GM23338 (cell line): ENCODE data around the gene EYS. TPM values are rescaled to one million over a fixed set of nuclear protein-coding genes. Genes with fewer than 3 reads are reported as not detected.
A peak's percentile ranks its signal among the peaks of the same experiment; 100 is the strongest.

Source experiments
- ATAC-seq: fragments of 200-7000 bp; cut with Tn5 transposase; 3 replicates; pipeline ENCODE4 v1.9.1; 2020
- DNase-seq: peaks from one replicate; pipeline ENCODE4 v3.0.0-alpha.2; 2015; ENCODE audit warnings: low spot score
- H2AFZ ChIP-seq: fragments of 200-600 bp; sonication (generic); 2 replicates; pipeline ENCODE4 v1.8.0; 2016; ENCODE audit warnings: antibody characterized with exemption, mild to moderate bottlenecking, moderate library complexity
- H3F3A ChIP-seq: fragments of 200-600 bp; sonication (generic); replicated peaks from 2 replicates; pipeline ENCODE4 v1.8.0; 2017; ENCODE audit warnings: antibody characterized with exemption, mixed run types, low read depth
- H3K27ac ChIP-seq: fragments of 200-600 bp; sonication (generic); 2 replicates; pipeline ENCODE4 v1.6.1; 2016; ENCODE audit warnings: low read depth
- H3K27me3 ChIP-seq: fragments of 200-600 bp; sonication (generic); 2 replicates; pipeline ENCODE4 v1.8.0; 2016; ENCODE audit warnings: mild to moderate bottlenecking, mixed run types, moderate library complexity; ENCODE audit not compliant: insufficient read depth
- H3K36me3 ChIP-seq: fragments of 200-600 bp; sonication (generic); 2 replicates; pipeline ENCODE4 v1.8.0; 2016; ENCODE audit warnings: mild to moderate bottlenecking; ENCODE audit not compliant: insufficient read depth
- H3K4me1 ChIP-seq: fragments of 200-600 bp; sonication (generic); 2 replicates; pipeline ENCODE4 v1.8.0; 2016; ENCODE audit warnings: mild to moderate bottlenecking, moderate library complexity; ENCODE audit not compliant: insufficient read depth
- H3K4me2 ChIP-seq: fragments of 200-600 bp; sonication (generic); 2 replicates; pipeline ENCODE4 v1.7.1; 2017; ENCODE audit warnings: mixed run types
- H3K4me3 ChIP-seq: fragments of 200-600 bp; sonication (generic); 2 replicates; pipeline ENCODE4 v1.6.1; 2016; ENCODE audit warnings: mixed run types
- H3K79me2 ChIP-seq: fragments of 200-600 bp; sonication (generic); replicated peaks from 2 replicates; pipeline ENCODE4 v1.8.0; 2017; ENCODE audit warnings: mild to moderate bottlenecking; ENCODE audit not compliant: insufficient read depth
- H3K9me2 ChIP-seq: fragments of 200-600 bp; sonication (generic); 2 replicates; pipeline ENCODE4 v1.8.0; 2017; ENCODE audit not compliant: insufficient read depth
- H4K20me1 ChIP-seq: fragments of 200-600 bp; sonication (generic); replicated peaks from 2 replicates; pipeline ENCODE4 v1.8.0; 2017; ENCODE audit warnings: mild to moderate bottlenecking; ENCODE audit not compliant: insufficient read depth
- H3K27ac Mint-ChIP-seq: 2 replicates; pipeline ENCODE4 v1.8.0; 2020; ENCODE audit warnings: inconsistent platforms, mild to moderate bottlenecking, moderate library complexity, mixed read lengths
- H3K27me3 Mint-ChIP-seq: 3 replicates; pipeline ENCODE4 v1.8.0; 2022; ENCODE audit warnings: low read depth, mild to moderate bottlenecking, moderate library complexity, mixed read lengths, inconsistent platforms; ENCODE audit not compliant: insufficient read depth, poor library complexity
- H3K36me3 Mint-ChIP-seq: 3 replicates; pipeline ENCODE4 v1.8.0; 2021; ENCODE audit warnings: low read depth, mild to moderate bottlenecking, inconsistent platforms, moderate library complexity, mixed read lengths
- H3K4me1 Mint-ChIP-seq: 3 replicates; pipeline ENCODE4 v1.8.0; 2020; ENCODE audit warnings: mild to moderate bottlenecking, inconsistent platforms, mixed read lengths
- H3K4me3 Mint-ChIP-seq: 3 replicates; pipeline ENCODE4 v1.8.0; 2021; ENCODE audit warnings: moderate library complexity, mild to moderate bottlenecking, inconsistent platforms, mixed read lengths
- H3K9me3 Mint-ChIP-seq: 3 replicates; pipeline ENCODE4 v1.8.0; 2020; ENCODE audit warnings: moderate library complexity, mild to moderate bottlenecking, inconsistent platforms, mixed read lengths
- CREB1 ChIP-seq: fragments of 250-450 bp; sonication (Bioruptor Pico); IDR thresholded peaks from 2 replicates; pipeline ENCODE4 v1.5.0; 2020; ENCODE audit warnings: low read depth, mild to moderate bottlenecking, moderate library complexity
- EZH2 ChIP-seq: fragments of 200-600 bp; sonication (generic); IDR thresholded peaks from one replicate; pipeline ENCODE4 v1.8.0; 2017; ENCODE audit warnings: antibody characterized with exemption, mild to moderate bottlenecking, low read depth; ENCODE audit not compliant: unreplicated experiment
- EZH2phosphoT487 ChIP-seq: fragments of 200-600 bp; sonication (generic); IDR thresholded peaks from one replicate; pipeline ENCODE4 v1.8.1; 2018; ENCODE audit warnings: antibody characterized with exemption; ENCODE audit not compliant: unreplicated experiment
- JUNB ChIP-seq: IDR thresholded peaks from one replicate; pipeline ENCODE4 v1.6.1; 2016; ENCODE audit warnings: antibody characterized with exemption; ENCODE audit not compliant: unreplicated experiment
- NANOG ChIP-seq: IDR thresholded peaks from 2 replicates; pipeline ENCODE4 v1.6.1; 2016; ENCODE audit warnings: antibody characterized with exemption, borderline replicate concordance
- POLR2AphosphoS5 ChIP-seq: IDR thresholded peaks from 2 replicates; pipeline ENCODE4 v1.6.1; 2016; ENCODE audit warnings: antibody characterized with exemption, low read depth
- STAT1 ChIP-seq: IDR thresholded peaks from one replicate; pipeline ENCODE4 v1.6.1; 2016; ENCODE audit warnings: antibody characterized with exemption; ENCODE audit not compliant: unreplicated experiment
- ZNF114 ChIP-seq: fragments of 250-450 bp; sonication (Bioruptor Pico); IDR thresholded peaks from 2 replicates; pipeline ENCODE4 v1.5.0; 2020; ENCODE audit warnings: mild to moderate bottlenecking, moderate library complexity
- ZNF331 ChIP-seq: fragments of 250-450 bp; sonication (Bioruptor Pico); IDR thresholded peaks from 2 replicates; pipeline ENCODE4 v1.5.0; 2020; ENCODE audit warnings: low read depth, mild to moderate bottlenecking, moderate library complexity
- polyA plus RNA-seq: library from polyadenylated mRNA; unstranded; fragments of >200 nt; fragmentation: Nextera tagmentation; extraction: Ambion mirVana; gene quantifications from 2 replicates; pipeline ENCODE4 v1.2.1, GENCODE V29; 2016
- total RNA-seq: library from RNA; depleted of rRNA; stranded (reverse); fragments of >200 nt; shearing (Covaris generic); gene quantifications from 2 replicates; pipeline ENCODE4 v1.2.3, GENCODE V29; 2014
- TF ChIP-seq, protein P1 (sequence below), 2 experiments: fragments of 200-600 bp in 1 of 2; sonication (generic) in 1 of 2; conservative IDR thresholded peaks; 2 replicates each; pipeline versions ENCODE4 v1.5.1 to v1.6.1; 2016 to 2017; ENCODE audit warnings: antibody characterized with exemption in 2 of 2, low read depth in 2 of 2, mild to moderate bottlenecking in 2 of 2, moderate library complexity in 1 of 2
- TF ChIP-seq, protein P2 (sequence below): IDR thresholded peaks from one replicate; pipeline ENCODE4 v1.6.1; 2018; ENCODE audit warnings: antibody characterized with exemption; ENCODE audit not compliant: unreplicated experiment
- TF ChIP-seq, protein P3 (sequence below): IDR thresholded peaks from 2 replicates; pipeline ENCODE4 v1.6.1; 2016; ENCODE audit warnings: antibody characterized with exemption
- TF ChIP-seq, protein P4 (sequence below): fragments of 250-450 bp; sonication (Bioruptor Pico); IDR thresholded peaks from 2 replicates; pipeline ENCODE4 v1.5.0; 2020; ENCODE audit warnings: mild to moderate bottlenecking, moderate library complexity

The EYS gene
- total and polyA plus RNA-seq, 2 experiments from 2014 or later: 0.38 to 0.52 TPM

DNA sequence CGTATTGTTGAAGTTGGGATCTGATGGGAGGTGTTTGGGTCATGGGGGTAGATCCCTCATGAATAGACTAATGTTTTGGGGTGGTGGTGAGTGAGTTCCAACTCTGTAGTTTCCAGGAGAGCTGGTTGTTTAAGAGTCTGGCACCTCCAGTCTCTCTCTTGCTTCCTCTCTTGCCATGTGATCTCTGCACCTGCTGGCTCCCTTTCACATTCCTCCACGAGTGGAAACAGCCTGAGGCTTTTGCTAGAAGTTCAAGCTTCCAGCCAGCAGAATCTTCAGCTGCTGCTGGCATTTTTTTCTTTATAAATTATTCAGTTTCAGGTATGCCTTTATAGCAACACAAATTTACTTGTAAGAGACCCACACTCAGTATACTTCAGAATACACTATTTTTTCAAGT, 1021.6 kb downstream of the EYS start:
- Histone ChIP-seq H3K4me3 (no peak overlapping the region), H3F3A (no peaks in the 10 kb centered on the region), H3K4me2 (no peak overlapping the region), H2AFZ (no peak overlapping the region), H3K4me1 (no peaks in the 10 kb centered on the region), H3K79me2 (no peaks in the 10 kb centered on the region), H3K36me3 (no peaks in the 10 kb centered on the region), H3K9me2 (no peaks in the 10 kb centered on the region), H3K27ac (no peak overlapping the region), H3K27me3 (no peaks in the 10 kb centered on the region), H4K20me1 (no peaks in the 10 kb centered on the region)
- Mint-ChIP-seq H3K36me3 (no peaks in the 10 kb centered on the region), H3K27me3 (no peaks in the 10 kb centered on the region), H3K9me3 (peaks cover 8% of the 10 kb centered on the region; the same call in 2 of the 3 replicates), H3K4me3 (no peak overlapping the region), H3K4me1 (peaks cover 4% of the 10 kb centered on the region; the same call in 1 of the 3 replicates), H3K27ac (no peak overlapping the region; the same call in 1 of the 2 replicates)
- TF ChIP-seq ZNF331 (CRISPR knock-in tag) (no peak), CREB1 (CRISPR knock-in tag) (no peak), STAT1 (no peak), EZH2phosphoT487 (no peak), POLR2AphosphoS5 (no peak), EZH2 (no peak), ZNF114 (CRISPR knock-in tag) (no peak), JUNB (no peak), NANOG (no peak)
- TF ChIP-seq, protein P1, sequence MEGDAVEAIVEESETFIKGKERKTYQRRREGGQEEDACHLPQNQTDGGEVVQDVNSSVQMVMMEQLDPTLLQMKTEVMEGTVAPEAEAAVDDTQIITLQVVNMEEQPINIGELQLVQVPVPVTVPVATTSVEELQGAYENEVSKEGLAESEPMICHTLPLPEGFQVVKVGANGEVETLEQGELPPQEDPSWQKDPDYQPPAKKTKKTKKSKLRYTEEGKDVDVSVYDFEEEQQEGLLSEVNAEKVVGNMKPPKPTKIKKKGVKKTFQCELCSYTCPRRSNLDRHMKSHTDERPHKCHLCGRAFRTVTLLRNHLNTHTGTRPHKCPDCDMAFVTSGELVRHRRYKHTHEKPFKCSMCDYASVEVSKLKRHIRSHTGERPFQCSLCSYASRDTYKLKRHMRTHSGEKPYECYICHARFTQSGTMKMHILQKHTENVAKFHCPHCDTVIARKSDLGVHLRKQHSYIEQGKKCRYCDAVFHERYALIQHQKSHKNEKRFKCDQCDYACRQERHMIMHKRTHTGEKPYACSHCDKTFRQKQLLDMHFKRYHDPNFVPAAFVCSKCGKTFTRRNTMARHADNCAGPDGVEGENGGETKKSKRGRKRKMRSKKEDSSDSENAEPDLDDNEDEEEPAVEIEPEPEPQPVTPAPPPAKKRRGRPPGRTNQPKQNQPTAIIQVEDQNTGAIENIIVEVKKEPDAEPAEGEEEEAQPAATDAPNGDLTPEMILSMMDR (conservative IDR thresholded peaks at IDR 0.05; ENCODE audit: low read depth in 2 of 2): no peak
- TF ChIP-seq, protein P2, sequence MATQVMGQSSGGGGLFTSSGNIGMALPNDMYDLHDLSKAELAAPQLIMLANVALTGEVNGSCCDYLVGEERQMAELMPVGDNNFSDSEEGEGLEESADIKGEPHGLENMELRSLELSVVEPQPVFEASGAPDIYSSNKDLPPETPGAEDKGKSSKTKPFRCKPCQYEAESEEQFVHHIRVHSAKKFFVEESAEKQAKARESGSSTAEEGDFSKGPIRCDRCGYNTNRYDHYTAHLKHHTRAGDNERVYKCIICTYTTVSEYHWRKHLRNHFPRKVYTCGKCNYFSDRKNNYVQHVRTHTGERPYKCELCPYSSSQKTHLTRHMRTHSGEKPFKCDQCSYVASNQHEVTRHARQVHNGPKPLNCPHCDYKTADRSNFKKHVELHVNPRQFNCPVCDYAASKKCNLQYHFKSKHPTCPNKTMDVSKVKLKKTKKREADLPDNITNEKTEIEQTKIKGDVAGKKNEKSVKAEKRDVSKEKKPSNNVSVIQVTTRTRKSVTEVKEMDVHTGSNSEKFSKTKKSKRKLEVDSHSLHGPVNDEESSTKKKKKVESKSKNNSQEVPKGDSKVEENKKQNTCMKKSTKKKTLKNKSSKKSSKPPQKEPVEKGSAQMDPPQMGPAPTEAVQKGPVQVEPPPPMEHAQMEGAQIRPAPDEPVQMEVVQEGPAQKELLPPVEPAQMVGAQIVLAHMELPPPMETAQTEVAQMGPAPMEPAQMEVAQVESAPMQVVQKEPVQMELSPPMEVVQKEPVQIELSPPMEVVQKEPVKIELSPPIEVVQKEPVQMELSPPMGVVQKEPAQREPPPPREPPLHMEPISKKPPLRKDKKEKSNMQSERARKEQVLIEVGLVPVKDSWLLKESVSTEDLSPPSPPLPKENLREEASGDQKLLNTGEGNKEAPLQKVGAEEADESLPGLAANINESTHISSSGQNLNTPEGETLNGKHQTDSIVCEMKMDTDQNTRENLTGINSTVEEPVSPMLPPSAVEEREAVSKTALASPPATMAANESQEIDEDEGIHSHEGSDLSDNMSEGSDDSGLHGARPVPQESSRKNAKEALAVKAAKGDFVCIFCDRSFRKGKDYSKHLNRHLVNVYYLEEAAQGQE: no peak
- TF ChIP-seq, protein P3, sequence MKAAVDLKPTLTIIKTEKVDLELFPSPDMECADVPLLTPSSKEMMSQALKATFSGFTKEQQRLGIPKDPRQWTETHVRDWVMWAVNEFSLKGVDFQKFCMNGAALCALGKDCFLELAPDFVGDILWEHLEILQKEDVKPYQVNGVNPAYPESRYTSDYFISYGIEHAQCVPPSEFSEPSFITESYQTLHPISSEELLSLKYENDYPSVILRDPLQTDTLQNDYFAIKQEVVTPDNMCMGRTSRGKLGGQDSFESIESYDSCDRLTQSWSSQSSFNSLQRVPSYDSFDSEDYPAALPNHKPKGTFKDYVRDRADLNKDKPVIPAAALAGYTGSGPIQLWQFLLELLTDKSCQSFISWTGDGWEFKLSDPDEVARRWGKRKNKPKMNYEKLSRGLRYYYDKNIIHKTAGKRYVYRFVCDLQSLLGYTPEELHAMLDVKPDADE: no peak
- TF ChIP-seq, protein P4, sequence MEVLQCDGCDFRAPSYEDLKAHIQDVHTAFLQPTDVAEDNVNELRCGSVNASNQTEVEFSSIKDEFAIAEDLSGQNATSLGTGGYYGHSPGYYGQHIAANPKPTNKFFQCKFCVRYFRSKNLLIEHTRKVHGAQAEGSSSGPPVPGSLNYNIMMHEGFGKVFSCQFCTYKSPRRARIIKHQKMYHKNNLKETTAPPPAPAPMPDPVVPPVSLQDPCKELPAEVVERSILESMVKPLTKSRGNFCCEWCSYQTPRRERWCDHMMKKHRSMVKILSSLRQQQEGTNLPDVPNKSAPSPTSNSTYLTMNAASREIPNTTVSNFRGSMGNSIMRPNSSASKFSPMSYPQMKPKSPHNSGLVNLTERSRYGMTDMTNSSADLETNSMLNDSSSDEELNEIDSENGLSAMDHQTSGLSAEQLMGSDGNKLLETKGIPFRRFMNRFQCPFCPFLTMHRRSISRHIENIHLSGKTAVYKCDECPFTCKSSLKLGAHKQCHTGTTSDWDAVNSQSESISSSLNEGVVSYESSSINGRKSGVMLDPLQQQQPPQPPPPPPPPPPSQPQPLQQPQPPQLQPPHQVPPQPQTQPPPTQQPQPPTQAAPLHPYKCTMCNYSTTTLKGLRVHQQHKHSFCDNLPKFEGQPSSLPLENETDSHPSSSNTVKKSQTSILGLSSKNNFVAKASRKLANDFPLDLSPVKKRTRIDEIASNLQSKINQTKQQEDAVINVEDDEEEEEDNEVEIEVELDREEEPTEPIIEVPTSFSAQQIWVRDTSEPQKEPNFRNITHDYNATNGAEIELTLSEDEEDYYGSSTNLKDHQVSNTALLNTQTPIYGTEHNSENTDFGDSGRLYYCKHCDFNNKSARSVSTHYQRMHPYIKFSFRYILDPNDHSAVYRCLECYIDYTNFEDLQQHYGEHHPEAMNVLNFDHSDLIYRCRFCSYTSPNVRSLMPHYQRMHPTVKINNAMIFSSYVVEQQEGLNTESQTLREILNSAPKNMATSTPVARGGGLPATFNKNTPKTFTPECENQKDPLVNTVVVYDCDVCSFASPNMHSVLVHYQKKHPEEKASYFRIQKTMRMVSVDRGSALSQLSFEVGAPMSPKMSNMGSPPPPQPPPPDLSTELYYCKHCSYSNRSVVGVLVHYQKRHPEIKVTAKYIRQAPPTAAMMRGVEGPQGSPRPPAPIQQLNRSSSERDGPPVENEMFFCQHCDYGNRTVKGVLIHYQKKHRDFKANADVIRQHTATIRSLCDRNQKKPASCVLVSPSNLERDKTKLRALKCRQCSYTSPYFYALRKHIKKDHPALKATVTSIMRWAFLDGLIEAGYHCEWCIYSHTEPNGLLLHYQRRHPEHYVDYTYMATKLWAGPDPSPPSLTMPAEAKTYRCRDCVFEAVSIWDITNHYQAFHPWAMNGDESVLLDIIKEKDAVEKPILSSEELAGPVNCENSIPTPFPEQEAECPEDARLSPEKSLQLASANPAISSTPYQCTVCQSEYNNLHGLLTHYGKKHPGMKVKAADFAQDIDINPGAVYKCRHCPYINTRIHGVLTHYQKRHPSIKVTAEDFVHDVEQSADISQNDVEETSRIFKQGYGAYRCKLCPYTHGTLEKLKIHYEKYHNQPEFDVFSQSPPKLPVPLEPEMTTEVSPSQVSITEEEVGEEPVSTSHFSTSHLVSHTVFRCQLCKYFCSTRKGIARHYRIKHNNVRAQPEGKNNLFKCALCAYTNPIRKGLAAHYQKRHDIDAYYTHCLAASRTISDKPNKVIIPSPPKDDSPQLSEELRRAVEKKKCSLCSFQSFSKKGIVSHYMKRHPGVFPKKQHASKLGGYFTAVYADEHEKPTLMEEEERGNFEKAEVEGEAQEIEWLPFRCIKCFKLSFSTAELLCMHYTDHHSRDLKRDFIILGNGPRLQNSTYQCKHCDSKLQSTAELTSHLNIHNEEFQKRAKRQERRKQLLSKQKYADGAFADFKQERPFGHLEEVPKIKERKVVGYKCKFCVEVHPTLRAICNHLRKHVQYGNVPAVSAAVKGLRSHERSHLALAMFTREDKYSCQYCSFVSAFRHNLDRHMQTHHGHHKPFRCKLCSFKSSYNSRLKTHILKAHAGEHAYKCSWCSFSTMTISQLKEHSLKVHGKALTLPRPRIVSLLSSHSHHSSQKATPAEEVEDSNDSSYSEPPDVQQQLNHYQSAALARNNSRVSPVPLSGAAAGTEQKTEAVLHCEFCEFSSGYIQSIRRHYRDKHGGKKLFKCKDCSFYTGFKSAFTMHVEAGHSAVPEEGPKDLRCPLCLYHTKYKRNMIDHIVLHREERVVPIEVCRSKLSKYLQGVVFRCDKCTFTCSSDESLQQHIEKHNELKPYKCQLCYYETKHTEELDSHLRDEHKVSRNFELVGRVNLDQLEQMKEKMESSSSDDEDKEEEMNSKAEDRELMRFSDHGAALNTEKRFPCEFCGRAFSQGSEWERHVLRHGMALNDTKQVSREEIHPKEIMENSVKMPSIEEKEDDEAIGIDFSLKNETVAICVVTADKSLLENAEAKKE (CRISPR knock-in tag): no peak
- no peak for ATAC-seq
- peak; percentile 41 for DNase-seq
